Upper lobe of left lung (tissue), 4 donors: Measurements from ENCODE around the gene NPSR1.

Experiments used
- EP300 ChIP-seq, 4 donors: sonication (generic); formaldehyde crosslinking; IDR thresholded peaks; one replicate each; pipeline ENCODE4 v1.5.1; 2017; ENCODE audit warnings: antibody characterized with exemption in 4 of 4, control low read depth in 2 of 4
- POLR2A ChIP-seq, 4 donors: fragments of 450-650 bp; IDR thresholded peaks; one replicate each; pipeline ENCODE4 v1.5.1; 2016 to 2017; ENCODE audit warnings: antibody characterized with exemption in 4 of 4, mild to moderate bottlenecking in 2 of 4
- POLR2AphosphoS5 ChIP-seq, 2 donors: sonication (generic); formaldehyde crosslinking; IDR thresholded peaks; one replicate each; pipeline ENCODE4 v1.5.1; 2017; ENCODE audit warnings: antibody characterized with exemption in 2 of 2
- TF ChIP-seq, protein P1 (sequence below), 6 experiments: fragments of 450-650 bp in 4 of 6; fragments of 200-600 bp in 2 of 6; sonication (generic) in 2 of 6; IDR thresholded peaks; one replicate each; pipeline ENCODE4 v1.5.1; 2016 to 2019; ENCODE audit warnings: antibody characterized with exemption in 6 of 6

- TF ChIP-seq, protein P1, sequence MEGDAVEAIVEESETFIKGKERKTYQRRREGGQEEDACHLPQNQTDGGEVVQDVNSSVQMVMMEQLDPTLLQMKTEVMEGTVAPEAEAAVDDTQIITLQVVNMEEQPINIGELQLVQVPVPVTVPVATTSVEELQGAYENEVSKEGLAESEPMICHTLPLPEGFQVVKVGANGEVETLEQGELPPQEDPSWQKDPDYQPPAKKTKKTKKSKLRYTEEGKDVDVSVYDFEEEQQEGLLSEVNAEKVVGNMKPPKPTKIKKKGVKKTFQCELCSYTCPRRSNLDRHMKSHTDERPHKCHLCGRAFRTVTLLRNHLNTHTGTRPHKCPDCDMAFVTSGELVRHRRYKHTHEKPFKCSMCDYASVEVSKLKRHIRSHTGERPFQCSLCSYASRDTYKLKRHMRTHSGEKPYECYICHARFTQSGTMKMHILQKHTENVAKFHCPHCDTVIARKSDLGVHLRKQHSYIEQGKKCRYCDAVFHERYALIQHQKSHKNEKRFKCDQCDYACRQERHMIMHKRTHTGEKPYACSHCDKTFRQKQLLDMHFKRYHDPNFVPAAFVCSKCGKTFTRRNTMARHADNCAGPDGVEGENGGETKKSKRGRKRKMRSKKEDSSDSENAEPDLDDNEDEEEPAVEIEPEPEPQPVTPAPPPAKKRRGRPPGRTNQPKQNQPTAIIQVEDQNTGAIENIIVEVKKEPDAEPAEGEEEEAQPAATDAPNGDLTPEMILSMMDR (IDR thresholded peaks at IDR 0.05), result peak in 5 of 6 experiments; percentile 31 to 48 (median 32)
- TF ChIP-seq POLR2A (IDR thresholded peaks at IDR 0.05) (no peak), POLR2AphosphoS5 (IDR thresholded peaks at IDR 0.05) (no peak), EP300 (IDR thresholded peaks at IDR 0.05) (no peak)
Measured at GRCh38 chr7:34675749-34676374, 17.8 kb downstream of the NPSR1 start.
